ENCODE results near the gene SCYL3.
"Not testable (repeated sequence)": the region's sequence is repeated elsewhere in the genome, so short reads cannot be mapped to it uniquely, and the experiment has no call there.

SCYL3 gene, protein sequence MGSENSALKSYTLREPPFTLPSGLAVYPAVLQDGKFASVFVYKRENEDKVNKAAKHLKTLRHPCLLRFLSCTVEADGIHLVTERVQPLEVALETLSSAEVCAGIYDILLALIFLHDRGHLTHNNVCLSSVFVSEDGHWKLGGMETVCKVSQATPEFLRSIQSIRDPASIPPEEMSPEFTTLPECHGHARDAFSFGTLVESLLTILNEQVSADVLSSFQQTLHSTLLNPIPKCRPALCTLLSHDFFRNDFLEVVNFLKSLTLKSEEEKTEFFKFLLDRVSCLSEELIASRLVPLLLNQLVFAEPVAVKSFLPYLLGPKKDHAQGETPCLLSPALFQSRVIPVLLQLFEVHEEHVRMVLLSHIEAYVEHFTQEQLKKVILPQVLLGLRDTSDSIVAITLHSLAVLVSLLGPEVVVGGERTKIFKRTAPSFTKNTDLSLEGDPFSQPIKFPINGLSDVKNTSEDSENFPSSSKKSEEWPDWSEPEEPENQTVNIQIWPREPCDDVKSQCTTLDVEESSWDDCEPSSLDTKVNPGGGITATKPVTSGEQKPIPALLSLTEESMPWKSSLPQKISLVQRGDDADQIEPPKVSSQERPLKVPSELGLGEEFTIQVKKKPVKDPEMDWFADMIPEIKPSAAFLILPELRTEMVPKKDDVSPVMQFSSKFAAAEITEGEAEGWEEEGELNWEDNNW

DNA sequence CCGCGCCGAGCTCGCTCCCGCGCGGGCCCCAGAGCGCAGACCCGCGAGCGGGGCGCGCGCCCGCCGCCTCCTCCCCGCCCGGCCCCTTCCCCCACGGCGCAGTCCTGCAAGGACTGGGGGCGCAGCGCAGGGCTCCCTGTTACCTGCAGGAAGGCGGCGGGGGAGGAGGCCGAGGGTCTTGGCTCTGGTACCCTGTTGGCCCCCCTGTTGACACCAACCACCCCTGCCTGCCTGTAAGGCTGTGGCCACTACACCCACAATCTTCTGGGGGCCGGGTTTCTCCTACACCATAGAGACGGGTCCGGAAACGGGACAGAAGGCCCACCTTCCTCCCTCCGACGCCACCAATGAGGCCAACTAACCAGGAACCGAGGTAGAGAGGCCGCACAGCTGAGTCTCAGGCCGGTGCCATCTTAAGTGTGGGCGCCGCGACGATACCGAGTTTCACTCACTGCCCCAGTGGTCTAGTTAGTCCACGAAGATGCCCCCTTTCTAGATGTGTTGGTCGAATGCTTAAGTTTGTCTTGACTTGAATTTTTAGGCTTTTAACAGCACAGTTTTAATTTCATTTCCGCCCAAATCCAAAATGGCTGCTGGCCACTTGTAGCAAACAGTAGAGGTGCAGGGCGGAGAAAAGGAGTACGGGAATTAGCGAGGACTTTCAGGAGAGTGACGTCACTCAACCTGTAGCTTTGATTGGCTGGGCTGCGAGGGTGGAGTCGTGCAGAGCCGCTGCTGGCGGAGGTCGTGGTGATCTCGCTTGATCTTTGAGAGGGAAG lies at the start of gene SCYL3:
Gene SCYL3 (minus strand): TSS at position 252 of the 779 bp plus-strand sequence. CDS start 5,056 bp downstream, outside the sequence.
- DNase-seq, result peak; percentile 96 to 98

DNA sequence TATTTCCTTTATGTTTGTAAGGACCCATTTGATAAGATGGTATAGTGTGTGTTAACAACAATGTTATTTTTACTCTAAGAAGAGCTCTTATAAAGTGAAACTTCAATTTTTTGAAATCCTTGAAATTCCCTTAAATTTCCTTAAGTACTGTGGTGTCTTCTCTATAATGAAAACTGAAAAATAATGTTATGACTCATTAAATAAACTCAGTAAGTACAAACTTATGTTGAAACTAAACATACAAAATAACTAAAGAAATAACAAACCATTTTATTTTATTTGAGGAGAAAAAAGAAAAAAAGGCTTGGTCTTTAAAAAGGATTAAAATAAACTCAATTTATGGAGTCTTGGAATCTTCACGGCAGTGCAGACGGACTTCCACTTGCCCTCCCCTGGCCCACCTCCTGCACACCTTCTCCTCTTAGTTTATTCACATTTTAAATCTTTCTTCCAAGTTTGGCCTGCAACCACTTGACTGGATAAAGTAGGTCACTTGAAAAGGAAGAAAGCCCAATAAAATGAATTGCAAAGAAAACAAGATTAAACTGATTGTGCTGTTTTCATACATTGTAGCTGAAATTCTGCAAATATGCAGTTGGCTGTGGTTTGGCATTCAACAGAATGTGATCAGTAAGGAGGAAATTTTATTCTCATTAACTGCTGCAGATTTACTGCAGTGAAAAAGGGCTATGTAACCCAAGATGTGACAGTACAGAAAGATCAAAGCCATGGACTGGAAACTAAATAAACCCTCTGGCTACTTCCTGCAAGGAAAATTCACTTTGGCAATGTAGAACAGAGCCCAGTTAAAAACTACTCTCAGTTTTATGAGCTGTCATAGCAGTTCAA lies 48.5 kb upstream of the SCYL3 start:
- DNase-seq, result no peak

DNA sequence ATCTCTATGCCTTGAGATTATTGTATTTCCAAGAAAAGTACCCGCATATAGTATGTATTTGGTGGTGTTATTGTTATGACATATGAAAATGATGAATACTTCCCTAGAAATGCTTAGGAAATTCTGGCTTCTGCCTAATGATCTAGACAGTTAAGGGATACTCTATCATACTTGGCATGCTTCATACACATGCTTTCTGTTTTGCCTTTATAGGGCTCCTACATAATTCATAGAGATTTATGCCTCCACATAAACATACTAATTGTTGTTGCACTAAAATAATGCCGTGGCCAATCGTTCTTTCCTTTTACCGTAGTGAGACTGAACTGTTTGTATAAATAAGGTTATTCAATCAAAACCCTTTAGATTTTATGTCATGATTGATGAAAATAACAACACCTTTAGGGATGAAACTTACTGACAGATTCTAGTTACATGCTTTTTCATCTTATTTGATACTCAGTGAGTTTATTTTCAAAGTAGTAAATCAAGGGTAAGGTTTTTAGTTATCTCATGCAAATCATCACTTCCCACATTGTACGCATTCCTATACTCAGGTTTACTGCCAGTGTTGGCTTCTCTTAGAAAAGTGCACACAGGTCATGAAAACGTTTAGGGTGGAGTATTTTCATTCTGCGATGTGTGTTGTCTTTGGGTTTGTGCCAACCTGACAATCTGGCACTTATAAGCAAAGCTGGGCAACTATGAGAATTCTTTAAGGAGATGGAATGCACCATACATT lies 40.5 kb upstream of the SCYL3 start:
- peak in 1 of 2 experiments; percentile 14 for DNase-seq

DNA sequence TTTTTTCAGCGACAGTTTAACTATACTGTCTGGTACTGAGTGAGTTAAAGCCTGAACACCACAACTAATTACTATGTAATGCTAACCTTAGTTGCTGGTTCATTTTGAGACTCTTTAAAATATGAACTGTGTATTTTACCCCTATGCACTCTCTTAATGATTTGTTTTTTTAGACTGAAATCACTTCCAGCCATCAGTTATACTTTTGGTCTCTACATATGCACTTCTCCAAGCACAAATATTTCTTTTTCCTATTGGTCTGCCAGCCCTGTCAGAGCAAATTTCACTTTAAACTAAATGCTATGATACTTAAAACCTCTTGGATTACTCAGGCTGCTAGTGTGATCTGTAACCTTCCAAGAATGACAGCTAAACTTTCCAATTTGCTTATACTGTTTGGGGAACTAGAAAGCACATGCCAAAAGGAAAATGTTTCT lies 38.1 kb upstream of the SCYL3 start:
- no peak for DNase-seq

DNA sequence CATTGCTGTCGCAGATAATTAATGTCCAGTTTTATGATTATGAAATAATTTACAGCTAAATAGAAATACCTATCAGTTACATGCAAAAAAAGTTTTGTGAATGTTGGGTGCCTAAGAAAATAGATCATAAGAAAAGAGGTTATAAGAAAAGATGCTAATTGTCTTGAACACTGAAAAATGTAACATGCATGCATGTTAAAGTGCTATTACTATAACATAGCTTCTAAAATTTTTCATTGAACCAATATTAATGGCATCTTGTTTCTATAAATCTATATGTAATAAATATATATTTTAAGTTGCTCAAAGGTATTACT lies 35.5 kb upstream of the SCYL3 start:
- no peak for DNase-seq

DNA sequence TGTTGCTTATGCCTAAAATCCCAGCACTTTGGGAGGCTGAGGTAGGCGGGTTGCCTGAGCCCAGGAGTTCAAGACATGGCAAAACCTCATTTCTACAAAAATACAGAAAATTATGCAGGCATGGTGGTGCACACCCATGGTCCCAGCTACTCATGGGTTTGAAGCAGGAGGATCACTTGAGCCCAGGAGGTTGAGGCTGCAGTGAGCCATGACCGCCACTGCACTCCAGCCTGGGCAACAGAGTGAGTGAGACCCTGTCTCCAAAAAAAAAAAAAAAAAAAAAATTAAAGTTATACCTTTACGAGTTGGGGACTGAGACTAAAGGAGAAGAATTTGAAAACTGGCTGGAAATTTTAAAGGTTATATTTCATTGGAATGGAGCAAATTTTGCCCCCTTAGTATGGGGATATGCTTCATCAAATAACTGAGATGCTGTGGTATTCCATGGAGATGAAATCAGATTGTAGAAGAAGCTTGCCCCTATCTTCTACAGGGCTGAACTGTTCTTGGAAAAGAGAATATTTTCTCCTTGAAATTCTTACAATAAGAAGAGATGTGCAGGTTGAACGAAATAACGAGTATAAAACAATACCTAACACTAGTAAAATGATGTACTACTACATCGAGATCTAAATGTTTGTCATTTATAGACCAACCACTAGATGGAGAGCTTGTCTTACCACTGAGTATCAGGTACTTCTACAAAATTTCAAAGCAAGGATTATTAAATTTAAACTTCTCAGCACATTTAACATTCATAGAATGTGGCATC lies 34.9 kb upstream of the SCYL3 start:
- DNase-seq, result peak; percentile 24 to 65

DNA sequence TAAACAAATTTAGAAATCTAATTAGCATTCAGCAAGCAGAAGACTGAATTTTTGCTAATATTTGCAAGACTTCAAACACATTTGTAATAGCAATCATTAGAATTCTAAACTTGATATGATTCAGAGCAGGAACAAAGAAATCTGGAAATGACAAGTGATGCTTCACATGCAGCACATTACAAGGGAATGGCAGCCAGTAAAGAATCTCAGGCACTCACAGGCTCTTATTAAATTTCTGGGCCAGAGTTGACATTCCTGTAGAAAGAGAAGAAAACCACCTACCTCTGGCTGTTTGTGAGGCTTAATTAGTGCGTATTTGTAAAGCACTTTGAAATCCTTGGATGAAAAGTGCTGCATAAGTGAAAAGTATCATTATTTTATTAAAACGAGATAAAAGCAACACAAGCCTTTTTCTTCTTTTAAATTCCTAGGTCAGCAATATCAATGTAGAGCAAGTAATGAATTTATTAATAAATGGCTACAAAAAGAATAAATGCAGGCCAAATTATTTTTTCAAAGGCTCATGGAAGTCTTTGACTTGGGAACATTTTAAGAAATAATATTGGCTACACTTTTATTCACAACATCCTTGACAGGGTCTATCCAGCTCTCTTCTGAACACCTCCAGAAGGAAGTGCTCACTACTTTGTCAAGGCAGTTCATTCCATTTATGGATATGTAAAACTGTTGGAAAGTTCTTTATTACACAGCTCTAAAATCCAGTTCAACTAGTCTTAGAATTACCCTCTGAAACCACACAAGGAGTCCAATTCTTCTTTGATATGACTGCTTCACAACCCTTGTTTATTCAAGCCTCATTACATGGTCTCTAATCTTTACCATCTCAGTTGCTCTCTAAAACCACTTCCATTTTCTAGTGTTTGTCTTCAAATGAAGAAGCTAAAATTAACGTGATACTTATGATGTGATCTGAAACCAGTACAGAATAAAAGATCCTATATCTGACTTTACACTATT lies 32.1 kb upstream of the SCYL3 start:
- DNase-seq, result no peak

DNA sequence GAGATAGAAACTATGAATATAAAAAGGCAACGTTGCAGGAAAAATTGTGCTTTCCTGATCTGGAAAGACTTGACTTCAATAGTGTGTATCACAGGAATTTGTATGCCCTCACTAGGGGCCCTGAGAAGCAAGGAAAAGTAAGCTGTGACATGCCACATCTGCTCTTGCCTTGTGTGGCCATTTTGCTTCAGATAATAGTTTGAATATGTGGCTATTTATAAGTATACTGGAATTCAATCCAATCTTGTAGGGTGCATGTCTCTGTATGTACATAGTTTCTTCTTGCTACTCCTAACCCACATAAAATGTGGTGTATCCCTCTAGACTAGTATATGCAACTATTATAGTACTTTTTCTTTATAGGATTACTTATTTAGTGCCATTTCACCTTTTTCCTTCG lies 31.1 kb upstream of the SCYL3 start:
- no peak for DNase-seq

DNA sequence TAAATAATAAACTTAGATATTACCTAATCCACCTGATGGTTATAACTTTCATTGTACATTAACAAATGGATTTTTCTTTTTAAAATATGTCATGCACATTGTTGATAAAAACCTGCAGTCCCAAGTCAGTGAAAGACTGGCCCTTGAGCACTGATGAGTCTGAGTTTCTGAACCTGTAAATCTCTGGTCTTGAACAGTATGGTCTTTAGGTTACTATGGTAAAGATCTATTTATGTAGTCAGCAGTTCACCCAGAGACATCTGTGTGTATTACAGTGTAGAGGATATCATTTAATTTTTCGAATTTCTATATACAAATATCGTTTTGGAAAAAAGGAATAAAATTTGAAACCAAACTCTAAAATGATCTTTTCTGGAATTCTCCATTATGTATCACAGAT lies 30.4 kb upstream of the SCYL3 start:
- no peak for DNase-seq

DNA sequence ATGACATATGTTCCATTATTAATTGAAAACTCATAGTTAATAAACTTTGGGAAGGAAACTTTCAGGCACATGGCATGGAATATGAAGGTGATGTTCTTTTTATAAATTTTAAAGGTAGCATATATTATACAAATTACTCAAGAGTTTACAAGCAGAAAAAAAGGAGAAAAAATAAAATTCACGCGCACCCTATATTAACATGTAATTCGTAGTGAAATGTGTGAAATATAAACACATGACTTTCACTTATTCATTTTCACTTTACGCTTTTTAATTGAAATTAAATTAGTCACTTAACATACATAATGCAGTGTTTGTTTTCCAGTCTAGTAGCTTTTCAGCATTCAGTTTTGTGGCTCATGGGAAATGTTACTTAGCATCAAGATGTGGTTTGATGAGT lies 27.4 kb upstream of the SCYL3 start:
- DNase-seq, result no peak

DNA sequence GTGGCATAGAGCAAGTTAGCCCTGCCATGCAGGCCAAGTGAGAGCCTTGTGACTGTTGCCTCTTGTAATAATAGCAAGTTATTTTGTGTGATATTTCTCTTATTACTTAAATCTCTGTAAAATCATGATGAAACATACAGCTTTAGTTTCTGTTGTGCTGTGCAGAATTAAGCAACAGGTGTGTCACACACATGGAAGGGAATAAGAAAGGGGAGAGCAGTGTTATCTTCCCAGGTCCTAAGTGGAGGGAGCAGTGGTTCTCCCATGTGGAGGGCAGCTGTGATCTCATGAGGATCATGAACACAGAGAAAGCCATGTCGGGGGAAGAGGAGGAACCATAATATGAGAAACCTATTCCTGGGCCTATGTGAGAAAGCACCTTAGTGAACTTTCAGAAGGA lies 25.2 kb upstream of the SCYL3 start:
- no peak for DNase-seq

DNA sequence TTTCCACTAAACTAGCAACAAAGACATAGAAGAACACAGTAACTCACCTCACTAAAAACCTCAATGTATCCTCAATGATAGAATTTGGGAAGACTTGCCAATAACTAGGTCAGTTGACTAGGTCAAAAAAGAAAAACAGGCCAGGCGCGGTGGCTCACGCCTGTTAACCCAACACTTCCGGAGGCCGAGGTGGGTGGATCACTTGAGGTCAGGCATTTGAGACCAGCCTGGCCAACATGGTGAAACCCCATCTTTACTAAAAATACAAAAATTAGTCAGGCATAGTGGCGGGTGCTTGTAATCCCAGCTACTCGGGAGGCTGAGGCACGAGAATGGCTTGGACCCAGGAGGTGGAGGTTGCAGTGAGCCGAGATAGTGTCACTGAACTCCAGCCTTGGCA lies 24.5 kb upstream of the SCYL3 start:
- DNase-seq, result not testable (repeated sequence)

DNA sequence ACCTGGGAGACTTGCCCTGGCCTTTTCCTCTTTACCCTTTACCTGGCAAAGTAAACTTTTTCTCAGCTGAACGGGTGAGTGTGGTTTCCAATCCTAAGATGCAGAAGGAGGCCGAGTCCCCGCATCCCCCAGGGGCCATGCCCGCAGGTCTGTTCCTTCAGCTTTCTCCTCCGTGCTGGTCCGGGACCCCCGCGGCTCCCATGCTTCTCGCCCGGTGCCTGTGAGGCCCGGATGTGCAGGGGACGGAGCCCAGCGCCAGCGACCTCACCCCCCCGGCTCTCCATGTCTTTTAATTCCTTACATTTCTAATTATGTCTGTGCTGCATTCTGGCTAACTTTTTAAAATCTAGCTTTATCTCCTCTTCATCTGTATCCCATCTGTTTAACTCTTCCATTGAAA lies 21.5 kb upstream of the SCYL3 start:
- DNase-seq, result no peak

DNA sequence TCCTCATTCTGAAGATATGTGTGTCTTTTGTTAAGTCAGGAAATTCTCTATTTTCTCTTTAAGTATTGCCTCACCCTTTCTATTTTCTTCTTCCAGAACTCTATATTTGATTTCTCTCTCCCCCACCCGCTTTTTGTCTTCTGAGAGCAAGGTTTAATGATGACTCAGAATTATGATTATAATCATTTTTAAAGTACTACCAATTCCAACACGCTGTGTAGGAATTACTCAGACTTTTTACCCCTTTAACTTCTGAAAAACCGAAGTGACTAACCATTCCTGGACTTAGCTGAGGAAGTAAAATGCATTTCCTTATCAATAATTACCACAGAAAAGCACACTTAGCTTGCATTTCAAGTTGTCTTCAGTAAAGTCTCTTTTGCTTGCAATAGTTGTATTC lies 20.8 kb upstream of the SCYL3 start:
- no peak for DNase-seq

DNA sequence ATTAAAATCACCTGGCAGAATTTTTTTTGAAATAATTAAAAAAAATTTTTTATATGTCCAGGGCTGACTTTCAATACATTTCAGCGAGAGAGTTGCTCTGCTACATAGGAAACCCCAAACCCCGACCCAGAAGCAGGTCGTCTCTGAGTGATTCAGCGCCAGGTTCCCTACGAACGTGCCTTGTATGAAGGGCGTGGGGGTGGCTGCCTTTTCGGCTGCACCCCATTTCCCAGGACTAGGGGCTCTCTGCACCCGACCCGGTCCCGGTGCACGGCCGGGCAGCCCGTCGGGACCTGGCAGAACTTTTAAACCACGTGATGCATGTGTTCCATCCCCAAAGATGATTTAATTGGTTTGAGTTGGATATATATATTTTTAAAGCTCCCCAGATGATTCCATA lies 15.8 kb upstream of the SCYL3 start:
- DNase-seq, result no peak

DNA sequence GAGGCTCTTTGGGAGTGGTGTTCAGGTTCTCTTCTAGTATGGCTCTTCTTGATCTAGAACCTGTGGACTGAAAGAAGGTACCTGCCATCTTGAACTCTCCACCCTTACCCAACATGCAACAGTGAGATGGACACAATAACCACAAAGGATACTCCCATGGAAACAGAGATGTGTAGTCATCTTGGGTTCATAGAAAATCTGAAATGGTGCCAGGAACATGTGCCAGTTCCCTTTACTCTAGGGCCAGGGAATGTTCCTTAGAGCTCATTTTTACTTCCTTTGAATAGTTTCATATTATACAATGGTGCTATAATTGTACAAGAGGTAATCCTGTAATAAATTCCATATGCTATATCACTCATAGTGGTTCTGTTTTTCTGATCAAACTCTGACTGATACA lies 13.2 kb upstream of the SCYL3 start:
- DNase-seq, result no peak

DNA sequence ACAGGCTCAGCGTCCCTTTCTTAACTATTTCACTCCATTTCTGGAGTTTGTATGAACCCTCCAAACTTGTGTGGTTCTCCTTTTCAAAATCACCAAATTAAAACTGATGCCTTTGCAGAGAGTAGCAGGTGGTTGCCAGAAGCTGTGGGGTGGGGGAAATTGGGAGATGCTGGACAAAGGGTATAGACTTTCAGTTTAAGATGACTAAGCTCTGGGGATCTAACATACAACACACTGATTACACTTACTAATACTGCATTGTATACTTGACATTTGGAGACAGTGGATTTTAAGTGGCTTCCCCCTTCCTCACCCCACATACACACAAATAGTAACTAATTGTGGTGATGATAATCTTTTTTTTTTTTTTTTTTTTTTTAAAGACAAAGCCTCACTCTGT lies 11.1 kb upstream of the SCYL3 start:
- no peak for DNase-seq

DNA sequence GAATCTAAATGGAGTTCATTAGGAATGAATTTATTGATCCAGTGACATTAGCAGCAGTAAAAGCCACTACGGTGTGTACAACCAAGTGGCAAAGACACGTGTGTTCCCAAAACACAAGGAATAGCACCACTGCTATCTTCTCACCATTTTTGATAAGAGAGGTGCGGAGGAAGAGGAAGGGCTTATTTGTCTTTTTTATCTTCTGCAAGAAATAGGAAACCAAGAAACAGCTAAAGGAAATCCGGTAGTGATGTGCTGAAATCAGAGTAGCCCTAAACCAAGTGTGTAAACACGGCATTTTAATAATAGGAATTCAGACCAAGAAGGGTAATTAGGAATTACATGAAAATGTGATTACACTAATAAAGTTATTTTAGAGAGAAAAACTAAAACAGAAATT lies 9.1 kb upstream of the SCYL3 start:
- DNase-seq, result no peak

DNA sequence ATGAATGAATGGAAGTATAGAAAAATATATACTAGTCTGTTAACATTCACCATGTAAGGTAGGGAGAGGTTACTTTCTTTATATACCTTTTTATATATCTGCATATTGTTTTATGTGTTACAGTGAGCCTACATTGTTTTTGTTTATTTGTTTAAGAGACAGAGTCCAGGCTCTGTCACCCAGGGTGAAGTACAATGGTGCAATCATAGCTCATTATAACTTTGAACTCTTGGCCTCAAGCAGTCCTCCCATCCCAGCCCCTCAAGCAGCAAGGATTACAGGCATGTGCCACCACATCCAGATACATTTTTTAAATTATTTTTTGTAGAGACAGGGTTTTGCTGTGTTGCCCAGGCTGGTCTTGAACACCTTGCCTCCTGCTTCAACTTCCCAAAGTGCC lies 7.4 kb upstream of the SCYL3 start:
- DNase-seq, result no peak

DNA sequence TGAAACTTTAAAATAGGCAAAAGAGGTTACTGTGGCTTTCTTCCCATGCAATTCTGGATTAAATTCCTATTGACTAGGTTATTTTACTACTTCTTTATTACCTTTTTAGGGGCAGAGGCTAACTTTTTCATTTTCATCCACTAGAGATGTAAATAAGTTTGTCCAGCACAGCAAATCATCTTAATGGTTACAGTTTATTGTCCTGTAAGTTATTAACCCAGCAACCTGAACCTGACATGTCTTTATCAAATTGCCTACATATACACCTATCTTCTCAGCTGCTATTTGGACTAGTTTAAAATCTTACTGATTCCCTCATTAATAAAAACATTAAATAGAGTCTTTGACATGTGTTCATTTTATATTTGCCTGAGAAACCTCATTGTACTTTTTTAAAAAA lies 6.9 kb upstream of the SCYL3 start:
- DNase-seq, result no peak
